HL-60 (cell line): ENCODE data around the gene PPM1H.
A peak's percentile ranks its signal among the peaks of the same experiment; 100 is the strongest.

ENCODE experiments used
- DNase-seq, 2 experiments: peaks; one replicate each; pipeline ENCODE4 v3.0.0-alpha.2; 2010 to 2020; ENCODE audit warnings: low read depth in 1 of 2, low spot score in 1 of 2
- H3K27ac ChIP-seq: fragments of 250-450 bp; sonication (Bioruptor Pico); replicated peaks from 2 replicates; pipeline ENCODE4 v1.5.1; 2020; ENCODE audit warnings: mild to moderate bottlenecking, moderate library complexity
- H3K27me3 ChIP-seq: fragments of 250-450 bp; sonication (Bioruptor Pico); 2 replicates; pipeline ENCODE4 v1.5.1; 2021; ENCODE audit warnings: mild to moderate bottlenecking, moderate library complexity; ENCODE audit not compliant: insufficient read depth, poor library complexity, severe bottlenecking
- H3K4me3 ChIP-seq: replicated peaks from 2 replicates; pipeline ENCODE4 v1.5.1; 2011; ENCODE audit warnings: mild to moderate bottlenecking, control low read depth, low read length; ENCODE audit not compliant: insufficient read depth
- CTCF ChIP-seq: IDR thresholded peaks from one replicate; pipeline ENCODE4 v1.5.1; 2011; ENCODE audit warnings: low read length, control low read depth, inconsistent platforms; ENCODE audit not compliant: insufficient read depth
- GABPA ChIP-seq: IDR thresholded peaks from 2 replicates; pipeline ENCODE4 v1.6.1; 2012; ENCODE audit warnings: low read depth
- POLR2AphosphoS5 ChIP-seq: IDR thresholded peaks from 2 replicates; pipeline ENCODE4 v1.6.1; 2012; ENCODE audit warnings: low read depth
- REST ChIP-seq: IDR thresholded peaks from 2 replicates; pipeline ENCODE4 v1.6.1; 2012; ENCODE audit warnings: low read depth; ENCODE audit not compliant: insufficient replicate concordance
- SPI1 ChIP-seq: IDR thresholded peaks from 2 replicates; pipeline ENCODE4 v1.6.1; 2012; ENCODE audit warnings: low read depth, mild to moderate bottlenecking, borderline replicate concordance

PPM1H gene

GRCh38 chr12:62629971-62630739, 304.8 kb downstream of the PPM1H start:
- no peak overlapping the region for H3K4me3 ChIP-seq
- no peak for DNase-seq
- H3K27me3 ChIP-seq, result peaks cover 4% of the 10 kb centered on the region
- no peak overlapping the region for H3K27ac ChIP-seq
- TF ChIP-seq CTCF (no peak), POLR2AphosphoS5 (no peak), REST (no peak), SPI1 (no peak), GABPA (no peak)

- no peak for DNase-seq
- no peak for TF ChIP-seq GABPA
- no peak for TF ChIP-seq SPI1
- TF ChIP-seq CTCF, result no peak
- TF ChIP-seq POLR2AphosphoS5, result no peak
- TF ChIP-seq REST, result no peak
- no peak overlapping the region for H3K27ac ChIP-seq
- H3K27me3 ChIP-seq, result peaks cover 4% of the 10 kb centered on the region
- H3K4me3 ChIP-seq, result no peak overlapping the region
Measured at GRCh38 chr12:62629413-62629812, 305.5 kb downstream of the PPM1H start.

- Histone ChIP-seq H3K4me3 (no peak overlapping the region), H3K27me3 (no peaks in the 10 kb centered on the region), H3K27ac (no peak overlapping the region)
- DNase-seq, result peak in 1 of 2 experiments; percentile 13
- TF ChIP-seq REST (no peak), POLR2AphosphoS5 (no peak)
Measured at GRCh38 chr12:62627181-62627580, 307.8 kb downstream of the PPM1H start.
